ENCODE results near the gene DEFB124. TPM values are rescaled to one million over a fixed set of nuclear protein-coding genes. Genes with fewer than 3 reads are reported as not detected.

Gene DEFB124
- polyA plus RNA-seq, 3 donors, result not detected

GRCh38 chr20:31497838-31498540 lies 23.1 kb upstream of the DEFB124 start:
- Histone ChIP-seq H3K4me2 (replicated peaks; ENCODE audit: extremely low read depth, low read length, poor library complexity, severe bottlenecking) (no peak overlapping the region), H3K27ac (ENCODE audit: low read depth in 1 of 2, low read length in 2 of 2) (no peak overlapping the region)
- TF ChIP-seq CTCF (IDR thresholded peaks at IDR 0.05), result no peak

GRCh38 chr20:31496761-31497295 lies 21.9 kb upstream of the DEFB124 start:
- 85% methylated on average over 12 of the region's 15 CpGs for WGBS (ENCODE audit: insufficient coverage)
- H3K27me3 Mint-ChIP-seq (ENCODE audit: low read depth in 3 of 3), result peaks cover 3 to 9% (median 5%) of the 10 kb centered on the region in 3 donors

More at GRCh38 chr20:31497838-31498540, 23.1 kb upstream of the DEFB124 start:
- Mint-ChIP-seq H3K4me3 (no peak overlapping the region), H3K27ac (no peak overlapping the region), H3K36me3 (no peaks in the 10 kb centered on the region), H3K27me3 (ENCODE audit: low read depth in 3 of 3) (peaks cover 5 to 9% (median 5%) of the 10 kb centered on the region in 3 donors), H3K4me1 (no peaks in the 10 kb centered on the region), H3K9me3 (peaks cover 0 to 2% (median 0%) of the 10 kb centered on the region in 7 donors)
- no peaks in the 10 kb centered on the region for H3K27me3 ChIP-seq (ENCODE audit: control insufficient read depth in 2 of 2, insufficient read depth in 2 of 2, low read length in 2 of 2)
- no peaks in the 10 kb centered on the region for H3K9me3 ChIP-seq (replicated peaks in 1 of 2; ENCODE audit: control insufficient read depth in 1 of 2, insufficient read depth in 1 of 2, low read length in 2 of 2)
- intact Hi-C loops (cut with micrococcal nuclease), result no loop called here
- no peaks in the 10 kb centered on the region for H3K79me2 ChIP-seq (ENCODE audit: insufficient read depth, low read length)
- DNase-seq, result no peak
- no peak overlapping the region for H3K4me3 ChIP-seq (replicated peaks in 1 of 3; ENCODE audit: low read depth in 2 of 3, low read length in 3 of 3)
- peaks cover 0 to 3% of the 10 kb centered on the region in 2 donors for H3K4me1 ChIP-seq (ENCODE audit: control insufficient read depth in 1 of 2, insufficient read depth in 2 of 2, low read length in 2 of 2)
- H3K36me3 ChIP-seq (replicated peaks in 1 of 2; ENCODE audit: control insufficient read depth in 1 of 2, insufficient read depth in 2 of 2, low read length in 2 of 2), result no peaks in the 10 kb centered on the region
- no peaks in the 10 kb centered on the region for H4K20me1 ChIP-seq (ENCODE audit: insufficient read depth, low read length)
- no peak overlapping the region for H3K9ac ChIP-seq (ENCODE audit: insufficient read depth, low read length, poor library complexity, severe bottlenecking)
- no peak overlapping the region for H2AFZ ChIP-seq (ENCODE audit: insufficient read depth, low read depth, low read length, poor library complexity, severe bottlenecking)
- WGBS (ENCODE audit: insufficient coverage), result 57% methylated on average over 5 of the region's 6 CpGs

More at GRCh38 chr20:31496761-31497295, 21.9 kb upstream of the DEFB124 start:
- Histone ChIP-seq H3K4me2 (replicated peaks; ENCODE audit: extremely low read depth, low read length, poor library complexity, severe bottlenecking) (no peak overlapping the region), H3K4me1 (ENCODE audit: control insufficient read depth in 1 of 2, insufficient read depth in 2 of 2, low read length in 2 of 2) (no peaks in the 10 kb centered on the region), H3K36me3 (replicated peaks in 1 of 2; ENCODE audit: control insufficient read depth in 1 of 2, insufficient read depth in 2 of 2, low read length in 2 of 2) (no peaks in the 10 kb centered on the region), H3K27me3 (ENCODE audit: control insufficient read depth in 2 of 2, insufficient read depth in 2 of 2, low read length in 2 of 2) (no peaks in the 10 kb centered on the region), H3K27ac (ENCODE audit: low read depth in 1 of 2, low read length in 2 of 2) (no peak overlapping the region), H3K79me2 (ENCODE audit: insufficient read depth, low read length) (no peaks in the 10 kb centered on the region), H3K4me3 (replicated peaks in 1 of 3; ENCODE audit: low read depth in 2 of 3, low read length in 3 of 3) (no peak overlapping the region), H3K9ac (ENCODE audit: insufficient read depth, low read length, poor library complexity, severe bottlenecking) (no peak overlapping the region), H2AFZ (ENCODE audit: insufficient read depth, low read depth, low read length, poor library complexity, severe bottlenecking) (no peak overlapping the region), H3K9me3 (replicated peaks in 1 of 2; ENCODE audit: control insufficient read depth in 1 of 2, insufficient read depth in 1 of 2, low read length in 2 of 2) (no peaks in the 10 kb centered on the region), H4K20me1 (ENCODE audit: insufficient read depth, low read length) (no peaks in the 10 kb centered on the region)
- Mint-ChIP-seq H3K4me1 (no peaks in the 10 kb centered on the region), H3K27ac (no peak overlapping the region), H3K9me3 (no peaks in the 10 kb centered on the region), H3K36me3 (no peaks in the 10 kb centered on the region), H3K4me3 (no peak overlapping the region)
- DNase-seq, result no peak
- TF ChIP-seq CTCF (IDR thresholded peaks at IDR 0.05), result no peak
- intact Hi-C loops (cut with micrococcal nuclease), result no loop called here
